Gastroesophageal sphincter (tissue), 3 donors: ENCODE data around the gene DPT.

Experiments used
- POLR2A ChIP-seq, 2 donors: fragments of 450-650 bp; IDR thresholded peaks; one replicate each; pipeline ENCODE4 v1.6.1; 2017; ENCODE audit warnings: antibody characterized with exemption in 2 of 2, mild to moderate bottlenecking in 2 of 2, moderate library complexity in 1 of 2
- POLR2AphosphoS5 ChIP-seq: sonication (generic); formaldehyde crosslinking; IDR thresholded peaks from one replicate; pipeline ENCODE4 v1.6.1; 2017; ENCODE audit warnings: antibody characterized with exemption
- TF ChIP-seq, protein P1 (sequence below), 4 experiments: fragments of 200-600 bp in 2 of 4; fragments of 450-650 bp in 2 of 4; sonication (generic) in 1 of 4; IDR thresholded peaks; one replicate each; pipeline ENCODE4 v1.5.1; 2017 to 2019; ENCODE audit warnings: antibody characterized with exemption in 4 of 4, mild to moderate bottlenecking in 2 of 4, moderate library complexity in 2 of 4

DNA sequence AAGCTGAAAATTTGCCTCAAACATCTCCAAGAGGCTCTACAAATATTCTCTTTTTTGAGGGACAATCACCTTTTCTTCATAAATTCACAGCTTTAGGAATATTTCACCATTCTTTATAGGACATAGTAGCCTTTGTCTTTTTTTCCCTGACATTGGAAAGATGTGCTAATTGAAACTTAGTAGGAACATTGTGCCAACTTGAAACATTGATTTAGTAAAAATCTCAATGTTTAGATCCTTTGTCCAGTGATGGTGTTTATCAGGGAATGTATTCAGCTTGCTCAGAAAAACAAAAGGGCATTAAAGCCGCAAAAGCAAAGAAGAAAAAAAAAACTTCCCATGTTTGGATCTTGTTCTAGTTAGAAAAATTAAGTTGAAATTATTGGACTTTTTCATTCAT, 52.1 kb downstream of the DPT start:
- TF ChIP-seq, protein P1, sequence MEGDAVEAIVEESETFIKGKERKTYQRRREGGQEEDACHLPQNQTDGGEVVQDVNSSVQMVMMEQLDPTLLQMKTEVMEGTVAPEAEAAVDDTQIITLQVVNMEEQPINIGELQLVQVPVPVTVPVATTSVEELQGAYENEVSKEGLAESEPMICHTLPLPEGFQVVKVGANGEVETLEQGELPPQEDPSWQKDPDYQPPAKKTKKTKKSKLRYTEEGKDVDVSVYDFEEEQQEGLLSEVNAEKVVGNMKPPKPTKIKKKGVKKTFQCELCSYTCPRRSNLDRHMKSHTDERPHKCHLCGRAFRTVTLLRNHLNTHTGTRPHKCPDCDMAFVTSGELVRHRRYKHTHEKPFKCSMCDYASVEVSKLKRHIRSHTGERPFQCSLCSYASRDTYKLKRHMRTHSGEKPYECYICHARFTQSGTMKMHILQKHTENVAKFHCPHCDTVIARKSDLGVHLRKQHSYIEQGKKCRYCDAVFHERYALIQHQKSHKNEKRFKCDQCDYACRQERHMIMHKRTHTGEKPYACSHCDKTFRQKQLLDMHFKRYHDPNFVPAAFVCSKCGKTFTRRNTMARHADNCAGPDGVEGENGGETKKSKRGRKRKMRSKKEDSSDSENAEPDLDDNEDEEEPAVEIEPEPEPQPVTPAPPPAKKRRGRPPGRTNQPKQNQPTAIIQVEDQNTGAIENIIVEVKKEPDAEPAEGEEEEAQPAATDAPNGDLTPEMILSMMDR (IDR thresholded peaks at IDR 0.05): no peak
- TF ChIP-seq POLR2AphosphoS5 (no peak), POLR2A (IDR thresholded peaks at IDR 0.05) (no peak)
